Retina (tissue), 1 donor: ENCODE data around the gene TYR.
A peak's percentile ranks its signal among the peaks of the same experiment; 100 is the strongest.
"Not testable (repeated sequence)": the region's sequence is repeated elsewhere in the genome, so short reads cannot be mapped to it uniquely, and the experiment has no call there.

Experiments used
- DNase-seq: peaks from one replicate; pipeline ENCODE4 v3.0.0-alpha.2; 2016

Gene TYR

GRCh38 chr11:89177691-89178231, at the start of gene TYR:
Gene TYR, plus strand, starts transcription at chr11:89177875. Its CDS starts 79 bp downstream, at chr11:89177954.
- DNase-seq: no peak

- DNase-seq: no peak
Measured at GRCh38 chr11:89136606-89137005, 41.1 kb upstream of the TYR start.

GRCh38 chr11:89147229-89147628, 30.4 kb upstream of the TYR start:
- no peak for DNase-seq

- DNase-seq: no peak
Measured at GRCh38 chr11:89159974-89160373, 17.7 kb upstream of the TYR start.

- no peak for DNase-seq
Measured at GRCh38 chr11:89161949-89162348, 15.7 kb upstream of the TYR start.

- no peak for DNase-seq
Measured at GRCh38 chr11:89163686-89164085, 14.0 kb upstream of the TYR start.

GRCh38 chr11:89168396-89168795, 9.3 kb upstream of the TYR start:
- DNase-seq: no peak

- DNase-seq: no peak
Measured at GRCh38 chr11:89175796-89176195, 1.9 kb upstream of the TYR start.

- no peak for DNase-seq
Measured at GRCh38 chr11:89176938-89177337, 737 bp upstream of the TYR start.

GRCh38 chr11:89181111-89181510, 3.4 kb downstream of the TYR start:
- no peak for DNase-seq

- no peak for DNase-seq
Measured at GRCh38 chr11:89182773-89183518, 5.3 kb downstream of the TYR start.

GRCh38 chr11:89184021-89184420, 6.3 kb downstream of the TYR start:
- no peak for DNase-seq

GRCh38 chr11:89189776-89190175, 12.1 kb downstream of the TYR start:
- no peak for DNase-seq

GRCh38 chr11:89201138-89201537, 23.5 kb downstream of the TYR start:
- DNase-seq: no peak

- DNase-seq: no peak
Measured at GRCh38 chr11:89203814-89204213, 26.1 kb downstream of the TYR start.

GRCh38 chr11:89205378-89205777, 27.7 kb downstream of the TYR start:
- DNase-seq: no peak

- DNase-seq: no peak
Measured at GRCh38 chr11:89220684-89221339, 43.1 kb downstream of the TYR start.

- no peak for DNase-seq
Measured at GRCh38 chr11:89235083-89235482, 57.4 kb downstream of the TYR start.

GRCh38 chr11:89235976-89236375, 58.3 kb downstream of the TYR start:
- no peak for DNase-seq

- not testable (repeated sequence) for DNase-seq
Measured at GRCh38 chr11:89247007-89247406, 69.3 kb downstream of the TYR start.

GRCh38 chr11:89249196-89249595, 71.5 kb downstream of the TYR start:
- peak; percentile 3 for DNase-seq

GRCh38 chr11:89261483-89261882, 83.8 kb downstream of the TYR start:
- DNase-seq: not testable (repeated sequence)

GRCh38 chr11:89267660-89268302, 90.1 kb downstream of the TYR start:
- no peak for DNase-seq
